Activated naive CD4-positive, alpha-beta T cell treated with anti-CD3 and anti-CD28 coated beads, Interleukin-2, amount 50 U/mL, for 24 hours (primary cell): ENCODE results near the gene HOXA10.

Experiments
- H3K27ac Mint-ChIP-seq: one replicate; pipeline ENCODE4 v1.8.0; 2021; ENCODE audit warnings: mild to moderate bottlenecking, mixed read lengths
- H3K27me3 Mint-ChIP-seq: one replicate; pipeline ENCODE4 v1.8.0; 2021; ENCODE audit warnings: mixed read lengths
- H3K36me3 Mint-ChIP-seq: one replicate; pipeline ENCODE4 v1.8.0; 2021; ENCODE audit warnings: mixed read lengths
- H3K4me1 Mint-ChIP-seq: one replicate; pipeline ENCODE4 v1.8.0; 2021; ENCODE audit warnings: mixed read lengths
- H3K4me3 Mint-ChIP-seq: one replicate; pipeline ENCODE4 v1.8.0; 2021; ENCODE audit warnings: mild to moderate bottlenecking, mixed read lengths
- H3K9me3 Mint-ChIP-seq: one replicate; pipeline ENCODE4 v1.8.0; 2021; ENCODE audit warnings: mixed read lengths

HOXA10 gene

GRCh38 chr7:27143023-27143949, 30.8 kb downstream of the HOXA10 start, which contains the start of gene HOXA5:
TSS of gene HOXA5 (minus strand) at chr7:27143681. CDS start at chr7:27143607, 74 bp downstream.
- H3K4me3 Mint-ChIP-seq = peak within 1 kb of the TSS; percentile 47
- H3K27me3 Mint-ChIP-seq = peaks cover 39% of the 10 kb centered on the region
- H3K4me1 Mint-ChIP-seq = peaks cover 4% of the 10 kb centered on the region
- no peaks in the 10 kb centered on the region for H3K36me3 Mint-ChIP-seq
- H3K27ac Mint-ChIP-seq = no peak within 1 kb of the TSS
- no peaks in the 10 kb centered on the region for H3K9me3 Mint-ChIP-seq

DNA sequence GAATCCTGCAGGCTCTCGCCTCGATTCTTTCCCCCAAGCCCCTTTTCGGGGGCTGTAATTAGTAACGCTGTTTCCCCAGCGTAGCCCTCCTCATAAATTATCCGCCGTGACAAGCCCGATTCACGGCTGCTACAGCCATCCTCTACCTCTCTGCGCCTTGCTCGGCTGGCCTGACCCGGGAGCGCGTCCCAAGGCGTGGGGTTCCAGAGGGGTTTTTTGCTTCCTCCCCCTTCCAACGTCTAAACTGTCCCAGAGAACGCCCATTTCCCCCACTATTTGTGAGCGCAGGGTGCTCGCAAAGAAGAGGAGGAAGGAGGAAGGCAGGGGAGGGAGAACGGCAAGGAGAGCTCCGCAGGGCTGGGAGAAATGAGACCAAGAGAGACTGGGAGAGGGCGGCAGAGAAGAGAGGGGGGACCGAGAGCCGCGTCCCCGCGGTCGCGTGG, 31.5 kb downstream of the HOXA10 start:
- Mint-ChIP-seq H3K36me3 (no peaks in the 10 kb centered on the region), H3K9me3 (no peaks in the 10 kb centered on the region), H3K4me1 (no peaks in the 10 kb centered on the region), H3K27me3 (peaks cover 42% of the 10 kb centered on the region), H3K4me3 (peak overlapping the region; percentile 47), H3K27ac (no peak overlapping the region)

- no peaks in the 10 kb centered on the region for H3K36me3 Mint-ChIP-seq
- no peaks in the 10 kb centered on the region for H3K9me3 Mint-ChIP-seq
- H3K27me3 Mint-ChIP-seq = peaks cover 43% of the 10 kb centered on the region
- no peaks in the 10 kb centered on the region for H3K4me1 Mint-ChIP-seq
- H3K4me3 Mint-ChIP-seq = no peak overlapping the region
- no peak overlapping the region for H3K27ac Mint-ChIP-seq
Observed at GRCh38 chr7:27141923-27142579, 32.1 kb downstream of the HOXA10 start.

GRCh38 chr7:27141137-27141922, 32.8 kb downstream of the HOXA10 start:
- no peak overlapping the region for H3K27ac Mint-ChIP-seq
- H3K4me3 Mint-ChIP-seq = no peak overlapping the region
- peaks cover 38% of the 10 kb centered on the region for H3K27me3 Mint-ChIP-seq
- no peaks in the 10 kb centered on the region for H3K4me1 Mint-ChIP-seq
- no peaks in the 10 kb centered on the region for H3K36me3 Mint-ChIP-seq
- H3K9me3 Mint-ChIP-seq = no peaks in the 10 kb centered on the region

- H3K27ac Mint-ChIP-seq = no peak overlapping the region
- no peaks in the 10 kb centered on the region for H3K9me3 Mint-ChIP-seq
- no peaks in the 10 kb centered on the region for H3K36me3 Mint-ChIP-seq
- no peak overlapping the region for H3K4me3 Mint-ChIP-seq
- H3K4me1 Mint-ChIP-seq = no peaks in the 10 kb centered on the region
- H3K27me3 Mint-ChIP-seq = peaks cover 38% of the 10 kb centered on the region
Observed at GRCh38 chr7:27140126-27140857, 33.8 kb downstream of the HOXA10 start.

GRCh38 chr7:27139334-27140125, 34.6 kb downstream of the HOXA10 start:
- Mint-ChIP-seq H3K27me3 (peaks cover 38% of the 10 kb centered on the region), H3K9me3 (no peaks in the 10 kb centered on the region), H3K4me3 (no peak overlapping the region), H3K27ac (no peak overlapping the region), H3K36me3 (no peaks in the 10 kb centered on the region), H3K4me1 (peaks cover 3% of the 10 kb centered on the region)

GRCh38 chr7:27138985-27139333, 35.2 kb downstream of the HOXA10 start:
- no peaks in the 10 kb centered on the region for H3K36me3 Mint-ChIP-seq
- H3K4me1 Mint-ChIP-seq = peaks cover 9% of the 10 kb centered on the region
- no peaks in the 10 kb centered on the region for H3K9me3 Mint-ChIP-seq
- H3K27ac Mint-ChIP-seq = no peak overlapping the region
- H3K27me3 Mint-ChIP-seq = peaks cover 40% of the 10 kb centered on the region
- H3K4me3 Mint-ChIP-seq = no peak overlapping the region

DNA sequence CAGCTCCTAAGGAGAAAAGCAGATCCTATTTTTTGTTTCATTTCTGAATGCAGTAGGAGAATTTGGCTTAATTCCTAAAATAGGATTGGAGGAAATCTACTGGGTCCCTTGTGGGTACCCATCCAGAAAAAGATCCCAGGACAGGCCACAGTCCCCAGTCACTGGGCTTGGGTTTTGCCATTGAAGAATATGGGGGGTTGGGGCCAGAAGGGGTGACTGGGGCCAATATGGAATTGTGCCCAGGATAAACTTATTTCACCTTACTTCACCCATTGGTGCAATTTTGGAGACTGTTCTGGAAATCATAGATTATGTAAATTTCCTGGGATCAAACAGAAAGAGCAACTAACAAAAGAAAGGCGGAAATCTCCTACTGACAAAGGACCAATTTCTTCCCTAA, 35.6 kb downstream of the HOXA10 start:
- Mint-ChIP-seq H3K36me3 (no peaks in the 10 kb centered on the region), H3K27ac (no peak overlapping the region), H3K4me1 (peaks cover 11% of the 10 kb centered on the region), H3K4me3 (no peak overlapping the region), H3K27me3 (peaks cover 44% of the 10 kb centered on the region), H3K9me3 (no peaks in the 10 kb centered on the region)

DNA sequence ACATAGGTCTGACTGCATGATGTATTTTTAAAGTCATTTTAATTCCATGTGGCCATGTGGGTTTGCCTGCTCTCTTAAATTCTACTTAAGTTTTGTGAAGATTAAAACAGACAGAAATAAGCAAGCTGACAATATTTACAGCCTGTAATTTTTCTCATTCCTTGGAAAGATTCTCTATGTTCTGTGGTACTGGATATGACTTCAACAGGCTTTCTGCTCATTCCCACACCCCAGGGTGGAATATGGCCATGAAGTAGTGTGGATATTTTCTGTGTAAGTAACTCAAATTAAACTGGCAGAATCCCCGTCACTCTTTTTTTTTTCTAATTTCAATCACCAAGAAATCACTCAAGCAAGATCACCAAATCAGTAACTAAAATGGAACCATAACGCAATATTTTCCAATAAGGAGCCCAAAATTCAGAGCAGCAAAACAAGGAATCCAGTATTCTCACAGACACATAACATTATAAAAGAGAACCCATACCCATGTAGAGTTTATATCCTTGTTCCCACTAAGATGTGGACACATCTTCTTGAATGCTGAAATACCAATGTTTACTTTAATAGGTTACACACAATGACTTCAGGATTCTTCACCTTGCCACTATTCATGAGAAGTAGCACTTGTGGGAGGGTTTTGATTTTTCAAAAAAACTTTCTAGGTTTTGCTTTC, 36.3 kb downstream of the HOXA10 start:
- H3K27ac Mint-ChIP-seq = no peak overlapping the region
- H3K9me3 Mint-ChIP-seq = no peaks in the 10 kb centered on the region
- peaks cover 46% of the 10 kb centered on the region for H3K27me3 Mint-ChIP-seq
- H3K4me3 Mint-ChIP-seq = no peak overlapping the region
- H3K4me1 Mint-ChIP-seq = peaks cover 11% of the 10 kb centered on the region
- no peaks in the 10 kb centered on the region for H3K36me3 Mint-ChIP-seq

GRCh38 chr7:27134392-27134791, 39.7 kb downstream of the HOXA10 start:
- no peak overlapping the region for H3K4me3 Mint-ChIP-seq
- H3K9me3 Mint-ChIP-seq = no peaks in the 10 kb centered on the region
- H3K36me3 Mint-ChIP-seq = no peaks in the 10 kb centered on the region
- peaks cover 36% of the 10 kb centered on the region for H3K27me3 Mint-ChIP-seq
- H3K4me1 Mint-ChIP-seq = peaks cover 11% of the 10 kb centered on the region
- no peak overlapping the region for H3K27ac Mint-ChIP-seq

DNA sequence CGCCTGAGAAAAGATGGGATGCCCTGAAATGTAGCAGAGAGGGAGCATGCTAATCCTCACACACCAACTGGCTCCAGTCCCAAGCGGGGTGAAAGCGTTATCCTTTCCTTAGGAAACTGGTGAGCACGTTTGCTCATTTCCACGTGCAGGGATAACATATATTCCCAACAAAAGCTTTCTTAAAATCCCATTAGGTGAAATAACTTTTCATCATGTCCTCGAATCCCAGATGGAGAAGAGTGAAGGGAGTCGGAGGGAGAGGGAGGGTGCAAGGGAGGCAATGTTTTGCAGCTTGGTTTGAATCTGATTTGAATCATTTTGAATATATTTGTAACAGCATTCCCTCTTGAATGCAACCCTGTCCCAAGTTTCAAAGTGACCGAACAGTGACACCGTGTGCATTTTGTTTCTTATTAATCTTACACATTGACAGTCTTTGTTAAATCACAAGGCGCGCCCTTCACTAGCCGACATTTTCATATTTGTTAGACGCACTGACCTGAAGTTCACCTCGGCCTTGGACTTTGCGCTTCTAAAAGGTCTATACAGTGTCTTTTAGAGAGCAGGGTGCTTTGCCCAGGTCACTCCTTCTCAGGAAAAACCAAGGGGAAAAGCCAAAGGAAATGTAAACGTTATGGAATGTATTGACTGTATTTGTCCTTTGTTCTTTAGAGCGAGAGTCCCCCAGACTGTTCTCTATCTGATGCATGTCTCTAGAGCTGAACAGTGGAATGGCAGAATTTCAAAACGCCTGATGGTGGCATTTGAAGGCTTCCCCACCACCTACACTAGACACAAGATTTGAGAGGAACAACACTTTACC, 40.5 kb downstream of the HOXA10 start:
- Mint-ChIP-seq H3K4me3 (no peak overlapping the region), H3K9me3 (no peaks in the 10 kb centered on the region), H3K4me1 (peaks cover 11% of the 10 kb centered on the region), H3K27me3 (peaks cover 36% of the 10 kb centered on the region), H3K36me3 (no peaks in the 10 kb centered on the region), H3K27ac (no peak overlapping the region)

DNA sequence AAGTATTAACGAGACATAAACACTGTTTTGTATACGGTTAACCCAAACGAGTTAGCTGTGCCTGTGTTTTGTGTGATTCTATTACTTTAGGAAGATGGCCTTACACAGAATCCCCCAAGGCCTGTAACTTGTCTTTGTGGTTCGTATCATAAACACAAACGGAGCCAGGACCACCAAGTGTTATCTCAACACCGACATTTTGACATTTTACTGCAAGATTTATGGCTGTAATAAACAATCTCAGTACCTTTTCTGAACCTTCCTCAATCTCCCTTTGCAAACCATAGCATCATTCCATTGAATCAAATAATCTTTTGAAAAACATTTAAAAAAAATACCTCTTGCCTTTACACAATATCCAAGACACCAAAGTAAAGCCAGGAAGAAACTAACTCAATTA, 41.1 kb downstream of the HOXA10 start:
- Mint-ChIP-seq H3K4me3 (no peak overlapping the region), H3K36me3 (no peaks in the 10 kb centered on the region), H3K27ac (no peak overlapping the region), H3K4me1 (peaks cover 11% of the 10 kb centered on the region), H3K27me3 (peaks cover 32% of the 10 kb centered on the region), H3K9me3 (no peaks in the 10 kb centered on the region)

DNA sequence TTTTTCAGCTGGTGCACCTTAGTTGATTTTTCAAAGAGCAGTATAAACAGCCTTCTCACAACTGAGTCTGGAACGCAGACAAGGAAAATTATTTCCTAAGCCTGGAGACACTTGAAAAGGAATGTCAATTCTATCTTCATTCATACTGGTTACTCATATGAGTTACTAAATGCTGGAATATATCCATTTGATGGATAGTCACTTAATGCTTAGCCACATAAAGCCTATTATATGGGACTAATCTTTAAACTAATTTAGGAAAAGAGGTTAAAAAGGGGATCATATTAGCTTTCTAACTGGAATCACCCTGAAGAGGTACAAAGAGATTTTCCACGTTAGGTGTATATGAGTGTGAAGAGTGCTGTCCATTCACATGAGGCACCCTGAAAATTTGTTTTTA, 41.9 kb downstream of the HOXA10 start:
- no peaks in the 10 kb centered on the region for H3K36me3 Mint-ChIP-seq
- H3K4me3 Mint-ChIP-seq = peak overlapping the region; percentile 13
- peaks cover 31% of the 10 kb centered on the region for H3K27me3 Mint-ChIP-seq
- no peak overlapping the region for H3K27ac Mint-ChIP-seq
- no peaks in the 10 kb centered on the region for H3K9me3 Mint-ChIP-seq
- peaks cover 11% of the 10 kb centered on the region for H3K4me1 Mint-ChIP-seq
